HG02642 (cell line): Measurements from ENCODE around the gene MUC6.

Experiments used
- ATAC-seq: cut with Tn5 transposase; IDR thresholded peaks from one replicate; pipeline ENCODE4 v1.9.1; 2021; ENCODE audit warnings: mild to moderate bottlenecking; ENCODE audit not compliant: unreplicated experiment, poor library complexity

MUC6 gene, protein sequence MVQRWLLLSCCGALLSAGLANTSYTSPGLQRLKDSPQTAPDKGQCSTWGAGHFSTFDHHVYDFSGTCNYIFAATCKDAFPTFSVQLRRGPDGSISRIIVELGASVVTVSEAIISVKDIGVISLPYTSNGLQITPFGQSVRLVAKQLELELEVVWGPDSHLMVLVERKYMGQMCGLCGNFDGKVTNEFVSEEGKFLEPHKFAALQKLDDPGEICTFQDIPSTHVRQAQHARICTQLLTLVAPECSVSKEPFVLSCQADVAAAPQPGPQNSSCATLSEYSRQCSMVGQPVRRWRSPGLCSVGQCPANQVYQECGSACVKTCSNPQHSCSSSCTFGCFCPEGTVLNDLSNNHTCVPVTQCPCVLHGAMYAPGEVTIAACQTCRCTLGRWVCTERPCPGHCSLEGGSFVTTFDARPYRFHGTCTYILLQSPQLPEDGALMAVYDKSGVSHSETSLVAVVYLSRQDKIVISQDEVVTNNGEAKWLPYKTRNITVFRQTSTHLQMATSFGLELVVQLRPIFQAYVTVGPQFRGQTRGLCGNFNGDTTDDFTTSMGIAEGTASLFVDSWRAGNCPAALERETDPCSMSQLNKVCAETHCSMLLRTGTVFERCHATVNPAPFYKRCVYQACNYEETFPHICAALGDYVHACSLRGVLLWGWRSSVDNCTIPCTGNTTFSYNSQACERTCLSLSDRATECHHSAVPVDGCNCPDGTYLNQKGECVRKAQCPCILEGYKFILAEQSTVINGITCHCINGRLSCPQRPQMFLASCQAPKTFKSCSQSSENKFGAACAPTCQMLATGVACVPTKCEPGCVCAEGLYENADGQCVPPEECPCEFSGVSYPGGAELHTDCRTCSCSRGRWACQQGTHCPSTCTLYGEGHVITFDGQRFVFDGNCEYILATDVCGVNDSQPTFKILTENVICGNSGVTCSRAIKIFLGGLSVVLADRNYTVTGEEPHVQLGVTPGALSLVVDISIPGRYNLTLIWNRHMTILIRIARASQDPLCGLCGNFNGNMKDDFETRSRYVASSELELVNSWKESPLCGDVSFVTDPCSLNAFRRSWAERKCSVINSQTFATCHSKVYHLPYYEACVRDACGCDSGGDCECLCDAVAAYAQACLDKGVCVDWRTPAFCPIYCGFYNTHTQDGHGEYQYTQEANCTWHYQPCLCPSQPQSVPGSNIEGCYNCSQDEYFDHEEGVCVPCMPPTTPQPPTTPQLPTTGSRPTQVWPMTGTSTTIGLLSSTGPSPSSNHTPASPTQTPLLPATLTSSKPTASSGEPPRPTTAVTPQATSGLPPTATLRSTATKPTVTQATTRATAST (N-terminal part only)

DNA sequence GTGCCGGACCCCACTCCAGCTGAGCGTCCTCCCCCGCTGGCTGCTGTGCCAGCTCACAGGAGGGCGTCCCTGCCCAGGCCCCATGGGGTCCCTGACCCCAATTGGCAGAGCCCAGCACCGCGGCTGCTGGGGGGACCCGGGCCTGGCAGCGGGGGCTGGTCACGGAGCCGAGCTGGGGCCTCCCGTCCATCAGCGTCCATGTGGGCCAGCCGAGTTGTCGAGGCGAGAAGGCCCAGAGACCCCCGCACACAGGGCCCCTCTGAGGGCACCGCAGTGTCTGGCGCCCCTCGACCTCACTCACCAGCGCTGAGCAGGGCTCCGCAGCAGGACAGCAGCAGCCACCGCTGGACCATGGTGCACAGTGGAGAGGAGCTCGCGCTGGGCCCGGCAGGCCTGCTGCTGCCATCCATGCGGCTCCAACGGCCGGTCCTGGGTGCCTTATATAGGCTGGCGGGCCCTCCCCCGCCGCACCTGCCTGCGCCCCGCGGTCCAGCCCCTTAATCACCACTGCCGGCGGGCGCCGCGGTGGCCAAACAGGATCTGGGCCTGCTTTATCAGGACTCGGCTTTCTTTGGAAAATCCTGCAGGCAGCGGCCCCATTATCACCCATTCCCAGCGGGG is at the start of gene MUC6:
Gene MUC6, minus strand, starts transcription at position 416 of the 621 bp plus-strand sequence. Its CDS starts 63 bp downstream, at position 353.
- no peak for ATAC-seq

DNA sequence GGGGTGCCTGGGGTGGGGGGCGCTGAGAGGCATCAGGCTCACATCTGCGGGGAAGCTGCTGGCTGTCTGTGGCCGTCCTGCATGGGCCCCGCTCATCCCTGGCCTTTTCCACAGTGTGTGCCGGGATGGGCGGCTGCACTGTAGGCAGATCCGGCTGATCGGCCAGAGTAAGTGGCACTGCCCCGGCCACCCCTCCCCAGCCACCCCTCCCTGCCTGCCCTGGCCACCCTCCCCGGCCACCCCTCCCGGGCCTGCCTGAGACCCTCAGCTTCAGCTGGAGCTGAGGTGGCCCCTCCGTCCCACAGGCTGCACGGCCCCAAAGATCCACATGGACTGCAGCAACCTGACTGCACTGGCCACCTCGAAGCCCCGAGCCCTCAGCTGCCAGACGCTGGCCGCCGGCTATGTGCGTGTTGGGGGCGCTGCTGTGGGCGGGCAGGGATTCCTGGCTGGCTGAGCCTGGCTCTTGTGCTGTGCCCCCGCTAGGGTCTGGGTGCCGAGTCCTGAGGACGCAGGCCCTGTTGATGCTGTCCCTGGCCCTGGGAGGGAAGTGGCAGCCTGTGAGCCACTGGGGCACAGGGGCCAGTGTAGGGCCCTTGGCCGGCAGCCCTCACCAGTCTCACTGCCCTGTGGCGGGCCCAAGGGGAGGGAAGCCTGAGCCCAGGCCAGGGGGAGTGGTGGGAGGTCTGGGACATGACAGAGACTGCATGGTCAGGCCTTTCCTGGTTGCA is 49.1 kb upstream of the MUC6 start:
- ATAC-seq: no peak

DNA sequence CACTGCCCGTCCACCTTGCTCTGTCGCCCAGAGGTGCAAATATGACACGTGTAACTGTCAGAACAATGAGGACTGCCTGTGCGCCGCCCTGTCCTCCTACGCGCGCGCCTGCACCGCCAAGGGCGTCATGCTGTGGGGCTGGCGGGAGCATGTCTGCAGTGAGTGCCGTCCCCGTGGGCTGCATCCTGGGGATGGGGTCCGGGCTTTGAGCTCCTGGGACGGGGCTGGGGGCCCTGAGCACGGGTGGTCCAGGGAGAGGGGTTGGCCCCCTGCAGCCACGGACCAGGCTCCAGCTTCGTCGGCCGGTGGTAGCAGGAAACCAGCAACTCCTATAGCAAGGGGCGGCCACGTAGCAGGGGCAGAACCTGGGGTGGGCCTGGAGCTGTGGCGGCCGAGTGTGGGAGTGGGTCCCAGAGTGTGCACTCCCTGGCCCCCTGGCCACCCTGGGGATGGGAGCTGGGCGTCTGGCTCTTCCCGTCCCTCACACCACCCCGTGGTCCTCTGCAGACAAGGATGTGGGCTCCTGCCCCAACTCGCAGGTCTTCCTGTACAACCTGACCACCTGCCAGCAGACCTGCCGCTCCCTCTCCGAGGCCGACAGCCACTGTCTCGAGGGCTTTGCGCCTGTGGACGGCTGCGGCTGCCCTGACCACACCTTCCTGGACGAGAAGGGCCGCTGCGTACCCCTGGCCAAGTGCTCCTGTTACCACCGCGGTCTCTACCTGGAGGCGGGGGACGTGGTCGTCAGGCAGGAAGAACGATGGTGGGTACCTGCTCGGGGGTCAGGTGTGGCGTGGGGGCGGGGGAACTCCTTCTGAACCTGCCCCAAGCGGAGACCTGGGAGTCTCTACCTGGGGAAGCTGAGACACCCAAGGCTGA is 48.3 kb upstream of the MUC6 start:
- no peak for ATAC-seq

DNA sequence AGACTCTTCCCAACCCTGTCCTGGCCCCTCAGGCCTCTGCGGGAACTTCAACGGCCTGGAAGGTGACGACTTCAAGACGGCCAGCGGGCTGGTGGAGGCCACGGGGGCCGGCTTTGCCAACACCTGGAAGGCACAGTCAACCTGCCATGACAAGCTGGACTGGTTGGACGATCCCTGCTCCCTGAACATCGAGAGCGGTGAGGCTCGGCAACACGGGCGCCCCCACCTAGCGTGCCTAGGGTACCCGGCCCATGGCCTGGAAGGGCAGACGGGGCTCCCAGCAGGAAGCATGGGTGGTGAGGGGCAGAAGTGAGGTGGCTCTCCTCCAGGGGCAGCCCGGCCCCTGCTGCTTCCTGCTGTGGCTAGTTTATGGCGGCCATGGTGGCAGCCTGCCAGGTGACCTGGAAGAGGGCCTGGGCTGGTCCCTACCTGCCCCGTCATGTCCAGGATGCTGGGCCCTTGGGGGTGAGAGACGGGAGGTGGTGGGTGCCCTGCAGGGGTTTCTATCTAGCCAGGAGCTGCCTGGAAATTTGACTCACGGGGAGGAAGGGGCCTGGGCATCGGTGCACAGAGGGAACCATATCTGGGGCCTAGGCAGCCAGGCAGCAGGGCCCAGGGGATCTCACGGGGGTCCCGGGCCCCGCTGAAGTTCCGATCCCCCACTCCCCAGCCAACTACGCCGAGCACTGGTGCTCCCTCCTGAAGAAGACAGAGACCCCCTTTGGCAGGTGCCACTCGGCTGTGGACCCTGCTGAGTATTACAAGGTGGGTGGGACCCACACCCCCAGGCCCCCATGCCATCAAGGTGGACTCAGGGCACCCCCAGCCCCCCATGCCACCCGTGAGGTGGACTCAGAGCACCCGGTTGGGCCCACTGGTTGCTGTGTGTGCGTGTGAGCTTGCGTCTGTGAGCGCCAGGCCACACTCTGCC is 47.4 kb upstream of the MUC6 start:
- no peak for ATAC-seq

DNA sequence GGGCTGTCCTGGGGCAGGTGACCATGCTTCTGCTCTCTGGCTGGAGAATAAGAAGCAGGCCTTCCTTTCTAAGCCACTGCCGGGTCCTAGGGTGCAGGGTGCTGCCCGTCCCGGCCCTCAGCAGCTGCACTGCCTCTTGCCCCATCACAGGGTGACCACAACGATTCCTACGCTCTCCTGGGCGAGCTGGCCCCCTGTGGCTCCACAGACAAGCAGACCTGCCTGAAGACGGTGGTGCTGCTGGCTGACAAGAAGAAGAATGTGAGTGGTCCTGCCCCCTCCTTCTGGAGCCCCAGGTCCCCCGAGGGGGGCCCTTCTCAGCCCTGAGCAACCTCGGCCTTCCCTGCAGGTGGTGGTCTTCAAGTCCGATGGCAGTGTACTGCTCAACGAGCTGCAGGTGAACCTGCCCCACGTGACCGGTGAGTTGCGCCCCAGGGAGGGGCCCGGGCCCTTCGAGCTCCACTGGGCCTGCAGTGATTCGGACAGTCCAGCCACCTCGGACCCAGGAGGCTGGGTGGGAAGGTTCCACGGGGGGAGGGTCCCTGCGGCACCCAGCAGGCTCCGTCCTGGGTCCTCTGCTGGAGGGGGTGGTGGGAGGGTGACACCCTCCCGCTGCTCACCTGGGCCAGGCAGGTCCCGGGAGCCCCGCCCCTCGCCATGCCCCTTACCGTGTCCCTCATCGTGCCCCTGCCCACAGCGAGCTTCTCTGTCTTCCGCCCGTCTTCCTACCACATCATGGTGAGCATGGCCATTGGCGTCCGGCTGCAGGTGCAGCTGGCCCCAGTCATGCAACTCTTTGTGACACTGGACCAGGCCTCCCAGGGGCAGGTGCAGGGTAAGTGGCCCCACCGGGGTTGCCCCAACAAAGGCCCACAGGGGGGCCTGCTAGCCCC is 46.5 kb upstream of the MUC6 start:
- no peak for ATAC-seq

DNA sequence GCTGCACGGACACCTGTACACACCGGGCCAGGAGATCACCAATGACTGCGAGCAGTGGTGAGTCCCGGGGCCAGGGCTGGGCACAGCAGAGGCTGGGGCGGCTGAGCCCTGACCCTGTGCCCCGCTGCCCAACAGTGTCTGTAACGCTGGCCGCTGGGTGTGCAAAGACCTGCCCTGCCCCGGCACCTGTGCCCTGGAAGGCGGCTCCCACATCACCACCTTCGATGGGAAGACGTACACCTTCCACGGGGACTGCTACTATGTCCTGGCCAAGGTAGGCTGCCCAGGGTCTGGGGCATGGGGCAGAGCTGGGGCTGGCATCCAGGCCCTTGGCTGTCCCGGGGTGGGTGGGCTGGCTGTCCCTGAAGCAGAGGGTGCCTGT is 45.8 kb upstream of the MUC6 start:
- ATAC-seq: no peak

DNA sequence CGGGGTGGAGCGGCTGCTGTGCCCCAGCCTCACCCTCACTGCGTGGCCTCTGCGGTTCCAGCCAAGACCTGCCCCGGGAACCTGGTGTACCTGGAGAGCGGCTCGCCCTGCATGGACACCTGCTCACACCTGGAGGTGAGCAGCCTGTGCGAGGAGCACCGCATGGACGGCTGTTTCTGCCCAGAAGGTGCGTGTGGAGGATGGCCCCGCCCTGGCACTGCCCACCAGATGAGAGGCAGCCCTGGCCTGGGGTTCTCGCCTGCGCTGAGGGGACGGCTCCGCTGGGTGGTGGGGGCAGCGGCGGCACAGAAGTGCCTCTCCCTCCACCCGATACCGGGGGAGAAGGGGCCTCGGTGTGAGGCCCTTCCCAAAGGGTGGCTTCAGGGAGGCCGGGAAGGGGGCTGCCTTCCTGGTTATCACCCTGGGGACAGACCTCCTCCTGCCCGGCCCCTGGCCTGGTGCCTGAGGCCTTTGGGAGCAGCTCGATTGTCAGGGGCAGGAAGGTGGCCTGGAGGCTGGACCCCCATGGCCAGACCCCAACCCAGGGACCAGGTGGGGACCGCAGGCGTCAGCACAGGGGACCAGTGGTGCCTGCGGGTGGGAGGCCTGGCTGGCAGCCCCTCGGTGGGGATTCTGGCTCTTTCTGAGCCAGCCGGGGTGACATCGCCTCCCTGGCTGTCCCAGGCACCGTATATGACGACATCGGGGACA is 45.2 kb upstream of the MUC6 start:
- ATAC-seq: no peak

DNA sequence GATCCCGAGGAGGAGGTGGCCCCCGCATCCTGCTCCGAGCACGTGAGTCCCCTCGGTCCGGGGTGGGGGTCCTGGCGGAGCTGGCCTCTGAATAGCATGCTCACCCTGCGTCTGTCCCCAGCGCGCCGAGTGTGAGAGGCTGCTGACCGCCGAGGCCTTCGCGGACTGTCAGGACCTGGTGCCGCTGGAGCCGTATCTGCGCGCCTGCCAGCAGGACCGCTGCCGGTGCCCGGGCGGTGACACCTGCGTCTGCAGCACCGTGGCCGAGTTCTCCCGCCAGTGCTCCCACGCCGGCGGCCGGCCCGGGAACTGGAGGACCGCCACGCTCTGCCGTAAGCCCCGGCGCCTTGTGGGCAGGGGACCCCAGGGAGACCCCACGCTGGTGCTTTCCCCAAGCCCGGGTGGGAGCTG is 41.7 kb upstream of the MUC6 start:
- ATAC-seq: no peak

DNA sequence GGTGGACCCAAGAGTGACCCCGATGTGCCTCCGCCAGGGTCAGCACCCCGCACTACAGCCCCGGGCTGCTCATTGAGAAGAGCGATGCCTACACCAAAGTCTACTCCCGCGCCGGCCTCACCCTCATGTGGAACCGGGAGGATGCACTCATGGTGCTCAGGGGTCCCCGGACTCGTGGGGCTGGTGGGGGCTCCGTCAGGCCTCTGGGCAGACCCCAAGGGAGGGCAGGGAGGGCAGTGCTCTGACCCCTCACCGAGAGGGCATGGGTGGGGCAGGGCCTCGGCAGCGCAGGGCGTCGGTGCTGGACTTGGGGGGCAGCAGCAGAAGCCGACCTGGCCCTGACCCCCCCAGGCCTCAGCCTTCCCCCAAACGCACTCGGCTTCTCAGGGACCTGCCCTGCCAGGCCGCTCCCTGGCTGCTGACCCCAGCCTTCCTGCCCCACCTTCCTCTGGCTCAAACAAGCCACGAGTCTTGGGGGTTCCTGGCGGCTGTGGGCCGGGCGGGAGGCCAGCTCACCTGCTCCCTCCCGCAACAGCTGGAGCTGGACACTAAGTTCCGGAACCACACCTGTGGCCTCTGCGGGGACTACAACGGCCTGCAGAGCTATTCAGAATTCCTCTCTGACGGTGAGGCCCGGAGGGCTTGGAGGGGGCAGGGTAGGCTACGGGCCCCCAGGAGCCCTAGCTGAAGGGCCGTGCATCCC is 41.0 kb upstream of the MUC6 start:
- no peak for ATAC-seq

DNA sequence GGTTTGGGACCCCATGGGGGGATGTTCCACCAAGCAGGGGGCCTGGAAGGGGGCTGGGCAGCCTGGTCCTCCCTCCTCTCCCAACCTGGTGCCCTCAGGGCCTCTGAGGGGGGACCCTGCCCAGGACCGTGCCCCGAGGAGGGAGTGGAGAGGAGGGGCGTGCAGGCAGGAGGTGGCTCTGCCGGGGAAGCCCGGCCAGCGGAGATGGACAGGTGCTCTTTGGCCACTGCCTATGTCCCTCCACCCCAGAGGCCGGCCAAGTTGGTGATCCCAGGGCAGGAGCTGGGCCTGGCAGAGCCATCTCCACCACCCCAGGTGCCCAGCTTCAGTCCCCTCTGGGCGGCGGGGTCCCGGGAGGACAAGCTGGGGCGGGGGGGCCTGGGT is 40.5 kb upstream of the MUC6 start:
- ATAC-seq: no peak

DNA sequence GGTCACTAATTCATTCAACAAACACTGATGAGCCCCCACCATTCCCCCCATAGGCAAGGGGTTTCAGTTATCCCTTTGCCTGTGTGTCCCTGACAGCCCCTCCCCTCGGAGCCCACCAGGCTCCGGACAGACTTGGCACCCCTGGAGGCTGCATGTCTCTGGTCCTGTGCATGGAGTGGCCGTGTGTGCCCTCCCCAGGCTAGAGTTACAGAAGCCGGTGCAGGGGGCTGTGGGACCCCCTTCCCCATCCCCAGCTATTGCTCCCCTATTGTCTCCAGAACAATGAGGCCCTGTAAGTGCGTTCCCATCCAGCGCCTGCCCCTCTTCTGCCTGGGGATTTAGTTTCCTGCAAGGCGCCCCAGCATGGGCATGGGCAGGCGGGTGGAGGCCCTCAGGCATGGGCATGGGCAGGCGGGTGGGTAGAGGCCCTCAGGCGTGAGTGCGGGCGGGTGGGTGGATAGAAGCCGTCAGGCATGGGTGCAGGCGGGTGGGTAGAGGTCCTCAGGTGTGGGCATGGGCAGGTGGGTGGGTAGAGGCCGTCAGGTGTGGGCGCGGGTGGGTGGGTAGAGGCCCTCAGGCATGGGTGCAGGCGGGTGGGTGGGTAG is 39.6 kb upstream of the MUC6 start:
- no peak for ATAC-seq

DNA sequence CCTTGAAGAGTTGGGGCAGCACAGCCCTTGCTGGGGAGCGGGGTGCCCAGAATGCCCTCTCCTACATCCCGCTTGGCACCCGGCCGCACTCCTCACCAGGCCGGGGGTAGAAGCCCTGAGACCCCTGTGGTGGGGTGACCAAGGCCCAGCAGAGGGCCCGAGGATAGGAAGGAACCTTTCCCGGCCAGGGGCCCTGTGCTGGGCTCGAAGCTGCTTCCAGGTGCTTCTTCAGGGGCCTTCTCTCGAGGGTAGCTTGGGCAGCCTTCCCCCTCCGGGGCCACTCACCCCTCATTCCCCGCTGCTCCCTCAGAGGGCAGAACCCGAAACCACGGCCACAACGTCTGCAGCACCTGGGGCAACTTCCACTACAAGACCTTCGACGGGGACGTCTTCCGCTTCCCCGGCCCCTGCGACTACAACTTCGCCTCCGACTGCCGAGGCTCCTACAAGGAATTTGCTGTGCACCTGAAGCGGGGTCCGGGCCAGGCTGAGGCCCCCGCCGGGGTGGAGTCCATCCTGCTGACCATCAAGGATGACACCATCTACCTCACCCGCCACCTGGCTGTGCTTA is 38.9 kb upstream of the MUC6 start:
- no peak for ATAC-seq

DNA sequence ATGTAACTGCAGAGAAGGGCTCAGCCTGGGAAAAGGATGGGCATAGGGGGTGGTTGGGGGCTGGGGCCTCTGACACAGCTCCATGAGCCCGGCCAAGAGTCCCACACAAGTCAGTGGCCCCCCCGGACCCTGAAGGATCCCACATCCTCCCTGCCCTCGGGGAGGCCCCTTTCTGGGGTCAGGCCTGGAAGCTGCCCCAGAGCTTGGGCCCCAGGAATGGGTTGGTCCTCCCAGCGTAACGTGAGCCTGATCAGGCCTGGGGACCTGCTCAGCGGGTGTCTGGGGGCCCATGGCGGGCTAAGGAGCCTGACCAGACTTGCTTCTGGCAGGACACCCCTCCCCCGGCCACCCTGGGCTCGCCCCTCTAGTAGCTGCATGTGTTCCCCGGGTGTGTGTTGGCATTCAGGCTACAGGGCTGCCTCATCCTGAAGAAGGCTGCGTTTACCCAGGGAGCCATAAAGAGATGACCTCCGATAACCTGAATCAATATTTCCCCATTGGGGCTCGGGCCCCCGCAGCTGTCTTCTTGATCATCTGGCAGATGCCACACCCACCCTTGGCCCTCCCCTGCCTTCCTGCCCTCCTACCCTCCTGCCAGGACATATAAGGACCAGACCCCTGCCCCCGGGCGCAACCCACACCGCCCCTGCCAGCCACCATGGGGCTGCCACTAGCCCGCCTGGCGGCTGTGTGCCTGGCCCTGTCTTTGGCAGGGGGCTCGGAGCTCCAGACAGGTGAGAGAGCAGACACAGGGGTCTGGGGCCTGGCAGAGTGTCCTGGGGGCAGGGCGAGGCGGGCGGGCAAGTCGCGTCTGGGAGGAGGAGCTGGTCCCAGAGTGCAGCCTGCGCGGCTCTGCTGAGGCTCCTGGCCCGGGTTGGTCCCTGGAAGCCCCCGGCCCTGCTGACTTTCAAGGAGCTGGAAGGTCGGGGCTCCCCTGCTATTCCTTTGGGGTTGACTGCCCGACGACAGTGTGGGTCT is 38.0 kb upstream of the MUC6 start, which contains the start of gene MUC2:
Gene MUC2, plus strand, starts transcription at position 631 of the 978 bp plus-strand sequence.
- ATAC-seq: no peak
